Thyroid gland (tissue), 4 donors: ENCODE measurements around the gene CHRFAM7A.
"Not testable (repeated sequence)": the region's sequence is repeated elsewhere in the genome, so short reads cannot be mapped to it uniquely, and the experiment has no call there.

Experiments
- CTCF ChIP-seq, 6 experiments: fragments of 200-600 bp in 3 of 6; fragments of 450-650 bp in 3 of 6; sonication (generic) in 3 of 6; IDR thresholded peaks; one replicate each; pipeline ENCODE4 v1.5.1; 2016 to 2019; ENCODE audit warnings: antibody characterized with exemption in 6 of 6, mild to moderate bottlenecking in 2 of 6, inconsistent platforms in 1 of 6, moderate library complexity in 1 of 6
- POLR2A ChIP-seq, 2 donors: fragments of 450-650 bp; IDR thresholded peaks; one replicate each; pipeline ENCODE4 v1.6.1; 2017; ENCODE audit warnings: antibody characterized with exemption in 2 of 2, mild to moderate bottlenecking in 2 of 2, moderate library complexity in 1 of 2

GRCh38 chr15:30355043-30355442 lies 38.3 kb downstream of the CHRFAM7A start:
- TF ChIP-seq CTCF, POLR2A (IDR thresholded peaks at IDR 0.05): not testable (repeated sequence)
